ENCODE results near the gene COL13A1. TPM values are rescaled to one million over a fixed set of nuclear protein-coding genes. Genes with fewer than 3 reads are reported as not detected.

COL13A1 gene
- total RNA-seq, 4 donors from 2014 or later, result 0.30 to 2.0 (median 0.86) TPM

DNA sequence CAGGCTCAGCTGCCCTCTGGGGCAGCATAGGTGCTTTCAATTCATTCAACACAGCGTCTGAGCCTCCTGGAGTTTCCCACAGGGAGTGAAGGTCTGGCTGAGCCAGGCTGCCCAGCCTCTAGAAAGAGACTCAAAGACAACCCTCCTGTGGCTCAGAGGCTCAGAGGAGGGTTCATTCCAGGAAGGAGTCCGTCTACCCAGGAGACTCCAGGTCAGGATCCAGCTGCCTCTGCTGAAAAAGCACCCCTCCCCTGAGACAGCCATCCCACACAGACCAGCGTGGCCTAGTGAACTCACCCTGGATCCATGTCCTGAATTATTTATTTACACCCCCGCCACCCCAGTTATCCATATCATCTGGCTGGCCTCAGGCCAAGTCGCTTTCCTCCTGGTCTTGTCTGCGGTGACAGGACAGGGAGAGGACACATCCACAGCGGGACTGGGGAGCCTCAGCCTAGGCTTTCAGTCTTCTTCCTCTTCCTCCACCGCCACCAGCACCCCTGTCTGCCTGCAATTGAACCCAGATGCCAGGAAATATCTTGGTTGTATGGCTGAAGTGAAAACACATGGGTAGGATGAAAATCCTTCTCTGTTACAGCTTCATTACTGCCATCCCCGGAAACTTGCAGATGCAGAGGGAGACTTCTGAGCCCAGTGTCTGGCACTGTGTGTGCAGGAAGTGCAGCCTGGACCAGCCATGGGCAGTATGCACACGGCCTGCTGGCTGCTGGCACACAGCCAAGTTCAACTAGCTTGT is 44.0 kb upstream of the COL13A1 start:
- WGBS, 2 donors, result 42 to 44% methylated on average over 10 of the region's 10 CpGs
- no peaks in the 10 kb centered on the region for H3K36me3 ChIP-seq
- DNase-seq (ENCODE audit: low spot score in 2 of 2), result peak in 1 of 2 donors; percentile 6

DNA sequence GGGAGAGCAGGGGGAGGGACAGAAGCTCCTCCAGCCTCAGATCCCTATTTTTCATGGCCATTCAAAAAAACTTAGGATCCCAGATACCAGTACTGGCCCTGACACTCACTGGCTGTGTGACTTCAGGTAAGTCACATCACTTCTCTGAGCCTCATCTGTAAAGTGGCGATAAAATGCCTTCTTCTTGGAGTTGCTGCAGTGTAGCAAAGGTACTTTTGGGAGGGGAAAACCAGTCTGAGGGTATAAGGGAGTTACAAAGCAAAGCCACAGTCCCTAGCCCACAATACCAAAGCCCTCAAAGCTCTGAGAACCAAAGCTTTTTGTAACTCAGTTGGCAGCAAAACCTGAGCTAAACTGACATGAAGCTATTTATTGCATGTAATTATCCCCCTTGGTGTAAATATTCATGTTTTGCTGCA is 43.4 kb upstream of the COL13A1 start:
- H3K9me3 ChIP-seq, result no peaks in the 10 kb centered on the region
- WGBS, 2 donors, result 87 to 91% methylated on average over 1 of the region's 1 CpG
- no peak overlapping the region for H3K4me3 ChIP-seq
- H3K27ac ChIP-seq, result no peak overlapping the region
- TF ChIP-seq EP300 (IDR thresholded peaks at IDR 0.05), result no peak
- no peak for TF ChIP-seq POLR2A (IDR thresholded peaks at IDR 0.05)
- TF ChIP-seq, protein P1, sequence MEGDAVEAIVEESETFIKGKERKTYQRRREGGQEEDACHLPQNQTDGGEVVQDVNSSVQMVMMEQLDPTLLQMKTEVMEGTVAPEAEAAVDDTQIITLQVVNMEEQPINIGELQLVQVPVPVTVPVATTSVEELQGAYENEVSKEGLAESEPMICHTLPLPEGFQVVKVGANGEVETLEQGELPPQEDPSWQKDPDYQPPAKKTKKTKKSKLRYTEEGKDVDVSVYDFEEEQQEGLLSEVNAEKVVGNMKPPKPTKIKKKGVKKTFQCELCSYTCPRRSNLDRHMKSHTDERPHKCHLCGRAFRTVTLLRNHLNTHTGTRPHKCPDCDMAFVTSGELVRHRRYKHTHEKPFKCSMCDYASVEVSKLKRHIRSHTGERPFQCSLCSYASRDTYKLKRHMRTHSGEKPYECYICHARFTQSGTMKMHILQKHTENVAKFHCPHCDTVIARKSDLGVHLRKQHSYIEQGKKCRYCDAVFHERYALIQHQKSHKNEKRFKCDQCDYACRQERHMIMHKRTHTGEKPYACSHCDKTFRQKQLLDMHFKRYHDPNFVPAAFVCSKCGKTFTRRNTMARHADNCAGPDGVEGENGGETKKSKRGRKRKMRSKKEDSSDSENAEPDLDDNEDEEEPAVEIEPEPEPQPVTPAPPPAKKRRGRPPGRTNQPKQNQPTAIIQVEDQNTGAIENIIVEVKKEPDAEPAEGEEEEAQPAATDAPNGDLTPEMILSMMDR (IDR thresholded peaks at IDR 0.05), result no peak
- H3K36me3 ChIP-seq, result no peaks in the 10 kb centered on the region
- DNase-seq (ENCODE audit: low spot score in 2 of 2), result no peak
- H3K27me3 ChIP-seq, result no peaks in the 10 kb centered on the region
- H3K4me1 ChIP-seq, result peaks cover 0 to 10% (median 0%) of the 10 kb centered on the region in 4 donors

More for the DNA sequence above, 44.0 kb upstream of the COL13A1 start:
- Histone ChIP-seq H3K4me1 (peaks cover 0 to 10% (median 0%) of the 10 kb centered on the region in 4 donors), H3K27me3 (no peaks in the 10 kb centered on the region), H3K9me3 (no peaks in the 10 kb centered on the region), H3K4me3 (no peak overlapping the region), H3K27ac (no peak overlapping the region)
- TF ChIP-seq POLR2A (IDR thresholded peaks at IDR 0.05) (no peak), EP300 (IDR thresholded peaks at IDR 0.05) (no peak)
- TF ChIP-seq, protein P1 (IDR thresholded peaks at IDR 0.05), result no peak

DNA sequence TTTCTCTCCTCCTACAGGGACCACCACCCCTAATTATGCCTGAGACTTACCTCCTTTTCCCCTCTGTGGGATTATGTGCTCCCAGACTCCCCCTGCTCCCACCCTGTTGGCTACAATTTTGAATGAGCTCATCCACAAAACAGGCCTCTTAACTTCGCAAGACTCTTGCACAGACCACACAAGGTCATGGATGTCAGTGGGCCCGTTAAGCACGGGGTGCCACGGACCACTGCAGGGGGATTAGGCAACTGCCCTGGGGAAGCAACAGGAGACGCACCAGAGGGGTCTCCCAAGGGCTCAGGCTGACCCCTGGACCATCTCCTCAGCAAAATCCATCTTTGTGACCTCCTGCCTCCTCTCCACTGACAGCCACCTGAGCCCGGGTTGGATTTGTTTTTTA is 42.1 kb upstream of the COL13A1 start:
- DNase-seq (ENCODE audit: low spot score in 2 of 2), result no peak
- TF ChIP-seq, protein P1 (IDR thresholded peaks at IDR 0.05), result no peak
- TF ChIP-seq EP300 (IDR thresholded peaks at IDR 0.05) (no peak), POLR2A (IDR thresholded peaks at IDR 0.05) (no peak)
- H3K27ac ChIP-seq, result no peak overlapping the region
- no peaks in the 10 kb centered on the region for H3K9me3 ChIP-seq
- 60 to 67% methylated on average over 6 of the region's 6 CpGs for WGBS, 2 donors
- H3K36me3 ChIP-seq, result no peaks in the 10 kb centered on the region
- H3K4me1 ChIP-seq, result peaks cover 0 to 10% (median 0%) of the 10 kb centered on the region in 4 donors
- H3K4me3 ChIP-seq, result no peak overlapping the region
- H3K27me3 ChIP-seq, result no peaks in the 10 kb centered on the region

DNA sequence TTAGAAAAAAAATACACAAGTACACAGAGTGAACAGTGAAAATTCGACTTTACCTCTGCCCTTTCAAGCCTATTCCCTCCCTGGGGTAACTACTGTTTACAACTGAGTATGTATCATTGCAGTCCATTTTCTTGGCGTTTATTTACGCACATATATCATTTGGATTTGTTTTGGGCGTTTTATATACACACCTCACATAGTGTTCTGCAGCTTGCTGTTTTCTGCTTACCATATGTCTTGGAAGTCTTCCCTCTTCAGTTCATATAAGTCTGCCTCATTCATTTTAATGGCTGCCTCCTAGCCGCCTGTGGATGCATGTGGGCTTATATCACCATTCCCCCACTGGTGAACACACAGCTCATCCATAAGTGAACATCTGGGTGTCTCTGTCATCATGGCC is 41.6 kb upstream of the COL13A1 start:
- H3K27me3 ChIP-seq, result no peaks in the 10 kb centered on the region
- no peak for TF ChIP-seq EP300 (IDR thresholded peaks at IDR 0.05)
- TF ChIP-seq POLR2A (IDR thresholded peaks at IDR 0.05), result no peak
- TF ChIP-seq, protein P1 (IDR thresholded peaks at IDR 0.05), result no peak
- no peak overlapping the region for H3K27ac ChIP-seq
- DNase-seq (ENCODE audit: low spot score in 2 of 2), result no peak
- no peak overlapping the region for H3K4me3 ChIP-seq
- H3K36me3 ChIP-seq, result no peaks in the 10 kb centered on the region
- 73% methylated on average over 5 of the region's 5 CpGs for WGBS, 2 donors
- H3K9me3 ChIP-seq, result no peaks in the 10 kb centered on the region
- peaks cover 0 to 10% (median 0%) of the 10 kb centered on the region in 4 donors for H3K4me1 ChIP-seq

DNA sequence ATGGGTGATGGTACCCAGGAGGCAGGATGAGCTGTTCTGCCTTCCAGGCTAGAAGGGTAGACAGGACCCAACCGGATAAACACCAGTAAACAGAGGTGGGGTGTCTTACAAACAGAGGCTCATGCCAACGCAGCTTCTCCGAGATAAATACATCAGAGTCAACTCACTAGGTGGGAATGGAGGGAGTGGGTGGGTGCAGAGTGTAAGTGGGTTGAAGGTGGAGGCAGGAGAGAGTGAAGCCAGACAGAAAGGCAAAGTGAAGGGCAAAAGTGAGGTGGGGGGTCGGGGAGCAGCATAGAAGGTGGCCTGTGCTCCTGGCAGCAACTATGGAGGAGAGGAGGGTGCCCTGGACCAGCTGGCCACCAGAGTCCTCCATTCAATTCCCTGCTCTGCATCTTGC is 40.4 kb upstream of the COL13A1 start:
- H3K9me3 ChIP-seq, result no peaks in the 10 kb centered on the region
- TF ChIP-seq, protein P1 (IDR thresholded peaks at IDR 0.05), result no peak
- TF ChIP-seq EP300 (IDR thresholded peaks at IDR 0.05) (no peak), POLR2A (IDR thresholded peaks at IDR 0.05) (no peak)
- no peak overlapping the region for H3K4me3 ChIP-seq
- H3K27me3 ChIP-seq, result no peaks in the 10 kb centered on the region
- no peaks in the 10 kb centered on the region for H3K36me3 ChIP-seq
- H3K4me1 ChIP-seq, result peaks cover 0 to 10% (median 0%) of the 10 kb centered on the region in 4 donors
- no peak overlapping the region for H3K27ac ChIP-seq
- 80 to 88% methylated on average over 4 of the region's 4 CpGs for WGBS, 2 donors
- DNase-seq (ENCODE audit: low spot score in 2 of 2), result no peak
